Epithelial cell of esophagus (primary cell): ENCODE results near the gene TYRP1.
A peak's percentile ranks its signal among the peaks of the same experiment; 100 is the strongest.

ENCODE experiments used
- DNase-seq: peaks from one replicate; pipeline ENCODE4 v3.0.0; 2010; ENCODE audit warnings: low read depth
- H3K4me3 ChIP-seq: 2 replicates; pipeline ENCODE4 v1.5.1; 2011; ENCODE audit warnings: mild to moderate bottlenecking, low read length, control low read depth
- TF ChIP-seq, protein P1 (sequence below): IDR thresholded peaks from 2 replicates; pipeline ENCODE4 v1.5.1; 2011; ENCODE audit warnings: low read depth, mild to moderate bottlenecking, low read length, control low read depth, inconsistent platforms; ENCODE audit not compliant: insufficient read depth; ENCODE audit errors: missing control alignments

The TYRP1 gene

DNA sequence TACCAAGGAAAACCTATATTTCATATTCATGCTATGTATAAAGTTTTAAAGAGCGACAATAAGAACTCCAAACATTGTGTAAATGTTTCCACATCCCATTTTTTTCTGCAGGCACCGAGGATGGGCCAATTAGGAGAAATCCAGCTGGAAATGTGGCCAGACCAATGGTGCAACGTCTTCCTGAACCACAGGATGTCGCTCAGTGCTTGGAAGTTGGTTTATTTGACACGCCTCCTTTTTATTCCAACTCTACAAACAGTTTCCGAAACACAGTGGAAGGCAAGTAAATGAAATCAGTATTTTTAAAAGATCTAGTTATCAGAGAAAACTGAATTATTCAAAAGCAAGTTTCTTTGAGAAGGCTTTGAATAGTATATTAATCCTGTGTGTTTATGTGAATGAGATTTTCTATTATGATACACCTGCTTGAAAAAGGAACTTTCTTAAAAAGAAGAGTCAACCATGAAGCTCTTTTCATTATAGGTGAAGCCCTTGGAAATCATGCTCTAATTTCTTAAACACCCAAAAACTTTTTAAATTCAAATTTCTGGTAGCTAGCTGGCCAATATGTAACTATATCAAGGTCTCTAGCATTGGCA is 9.1 kb downstream of the TYRP1 start:
- H3K4me3 ChIP-seq: no peak overlapping the region
- TF ChIP-seq, protein P1, sequence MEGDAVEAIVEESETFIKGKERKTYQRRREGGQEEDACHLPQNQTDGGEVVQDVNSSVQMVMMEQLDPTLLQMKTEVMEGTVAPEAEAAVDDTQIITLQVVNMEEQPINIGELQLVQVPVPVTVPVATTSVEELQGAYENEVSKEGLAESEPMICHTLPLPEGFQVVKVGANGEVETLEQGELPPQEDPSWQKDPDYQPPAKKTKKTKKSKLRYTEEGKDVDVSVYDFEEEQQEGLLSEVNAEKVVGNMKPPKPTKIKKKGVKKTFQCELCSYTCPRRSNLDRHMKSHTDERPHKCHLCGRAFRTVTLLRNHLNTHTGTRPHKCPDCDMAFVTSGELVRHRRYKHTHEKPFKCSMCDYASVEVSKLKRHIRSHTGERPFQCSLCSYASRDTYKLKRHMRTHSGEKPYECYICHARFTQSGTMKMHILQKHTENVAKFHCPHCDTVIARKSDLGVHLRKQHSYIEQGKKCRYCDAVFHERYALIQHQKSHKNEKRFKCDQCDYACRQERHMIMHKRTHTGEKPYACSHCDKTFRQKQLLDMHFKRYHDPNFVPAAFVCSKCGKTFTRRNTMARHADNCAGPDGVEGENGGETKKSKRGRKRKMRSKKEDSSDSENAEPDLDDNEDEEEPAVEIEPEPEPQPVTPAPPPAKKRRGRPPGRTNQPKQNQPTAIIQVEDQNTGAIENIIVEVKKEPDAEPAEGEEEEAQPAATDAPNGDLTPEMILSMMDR: peak; percentile 74
- peak; percentile 70 for DNase-seq

DNA sequence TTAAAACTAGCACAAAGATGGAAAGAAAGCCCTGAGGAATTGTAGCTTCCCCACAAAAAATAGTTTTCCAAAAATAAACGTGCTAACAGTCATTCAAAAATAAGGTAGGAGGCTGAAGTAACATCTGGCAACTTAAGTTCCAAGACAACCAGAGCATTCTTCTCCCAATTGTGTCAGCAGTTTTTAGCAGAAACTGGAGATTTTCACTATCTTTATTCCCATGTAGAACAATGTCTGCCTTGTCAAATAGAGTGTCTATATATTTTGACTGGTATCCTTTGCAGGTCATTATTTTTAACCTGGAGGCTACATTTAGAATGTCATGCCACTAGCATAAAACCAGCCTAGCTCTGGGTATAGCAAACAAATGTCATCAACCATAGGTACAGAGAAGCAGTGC is 10.8 kb downstream of the TYRP1 start:
- TF ChIP-seq, protein P1: no peak
- no peak for DNase-seq

DNA sequence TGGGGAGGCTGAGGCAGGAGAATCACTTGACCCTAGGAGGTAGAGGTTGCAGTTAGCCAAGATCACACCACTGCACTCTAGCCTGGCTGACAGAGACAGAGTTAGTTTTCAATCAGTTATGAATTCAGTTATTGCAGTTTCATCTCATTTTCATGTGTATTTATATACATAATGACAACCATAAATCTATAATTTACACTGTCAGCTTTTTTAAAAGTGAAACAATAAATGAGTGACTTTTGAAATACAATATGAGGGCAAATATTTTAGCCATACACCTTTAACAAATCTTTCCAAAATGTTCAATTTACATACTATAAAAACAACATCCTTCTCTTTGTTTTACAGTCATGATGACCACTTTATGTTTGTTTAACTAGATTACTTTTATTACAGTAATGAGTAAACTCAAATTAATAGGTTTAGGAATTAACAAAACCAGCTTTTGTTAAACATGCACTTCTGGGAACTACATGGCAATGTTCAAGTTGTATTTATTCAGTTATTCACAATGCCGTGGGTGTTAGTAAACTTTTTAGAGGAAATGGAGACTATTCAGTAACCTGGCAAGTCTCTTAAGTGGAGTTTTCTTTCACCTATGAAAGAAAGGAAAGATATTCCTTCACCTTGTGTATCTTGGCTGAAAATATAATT is 12.7 kb downstream of the TYRP1 start:
- TF ChIP-seq, protein P1: no peak
- H3K4me3 ChIP-seq: no peak overlapping the region
- no peak for DNase-seq

More for the DNA sequence above, 10.8 kb downstream of the TYRP1 start:
- H3K4me3 ChIP-seq: no peak overlapping the region

DNA sequence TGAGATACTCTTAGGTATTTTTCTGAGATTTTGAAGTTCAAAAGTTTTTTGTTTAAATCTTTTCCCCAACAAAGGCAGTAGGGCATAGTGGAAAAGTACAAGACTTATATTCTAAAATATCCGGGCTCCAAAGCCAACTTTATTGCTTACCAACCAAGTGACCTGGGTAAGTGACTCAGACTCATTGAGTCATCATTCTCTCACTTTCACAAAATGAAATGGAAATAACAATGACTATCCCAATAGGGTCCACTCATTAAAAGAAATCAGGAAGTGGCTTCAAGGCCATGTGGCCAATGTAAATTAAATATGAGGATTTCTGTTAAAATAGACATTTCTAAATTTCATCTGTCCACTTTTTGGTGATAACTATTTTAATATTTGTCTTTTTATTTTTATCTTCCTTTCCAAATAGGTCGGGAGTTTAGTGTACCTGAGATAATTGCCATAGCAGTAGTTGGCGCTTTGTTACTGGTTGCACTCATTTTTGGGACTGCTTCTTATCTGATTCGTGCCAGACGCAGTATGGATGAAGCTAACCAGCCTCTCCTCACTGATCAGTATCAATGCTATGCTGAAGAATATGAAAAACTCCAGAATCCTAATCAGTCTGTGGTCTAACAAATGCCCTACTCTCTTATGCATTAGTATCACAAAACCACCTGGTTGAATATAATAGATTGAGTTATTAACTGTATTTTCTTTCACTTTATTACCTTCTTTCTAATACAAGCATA is 15.5 kb downstream of the TYRP1 start:
- H3K4me3 ChIP-seq: no peak overlapping the region
- DNase-seq: peak; percentile 76
- TF ChIP-seq, protein P1: no peak

DNA sequence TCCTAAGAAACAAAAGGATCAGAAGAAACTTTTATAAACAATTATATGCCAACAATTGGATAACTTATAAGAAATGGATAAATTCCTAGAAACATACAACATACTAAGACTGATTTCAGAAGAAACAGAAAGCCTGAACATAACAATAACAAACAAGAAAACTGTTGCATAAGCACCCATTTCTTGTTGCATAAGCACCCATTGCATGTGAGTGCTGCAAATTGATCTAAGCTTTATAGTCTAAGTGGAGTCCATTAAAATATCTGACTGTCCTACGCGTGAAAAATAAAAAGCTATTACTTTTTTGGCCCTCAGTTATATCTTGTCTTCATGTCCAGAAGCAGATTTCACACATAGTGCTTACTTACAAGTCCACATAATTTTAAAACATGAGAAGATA is 19.3 kb downstream of the TYRP1 start:
- DNase-seq: no peak

DNA sequence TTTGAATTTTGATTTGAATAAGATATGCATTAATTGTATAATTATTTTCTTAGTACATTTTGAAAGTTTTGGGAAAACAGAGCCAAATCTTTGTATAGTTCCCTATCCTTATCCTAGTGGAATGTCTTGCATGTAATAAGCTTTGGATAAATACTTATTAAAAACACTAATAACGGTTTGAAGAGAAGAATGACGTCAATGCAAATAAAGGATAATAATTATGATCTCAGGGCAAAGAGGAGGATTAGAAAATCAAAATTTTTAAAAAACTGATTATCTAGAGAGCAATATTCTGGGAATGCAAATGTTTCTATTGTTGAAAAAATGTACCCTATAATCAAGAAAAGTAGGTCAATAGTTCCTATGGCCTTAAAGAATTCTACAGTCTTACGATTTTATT is 22.1 kb downstream of the TYRP1 start:
- no peak overlapping the region for H3K4me3 ChIP-seq
- TF ChIP-seq, protein P1: no peak
- DNase-seq: no peak

More for the DNA sequence above, 19.3 kb downstream of the TYRP1 start:
- no peak overlapping the region for H3K4me3 ChIP-seq
- TF ChIP-seq, protein P1: no peak
